Prostate gland (tissue), 2 donors: ENCODE data around the gene GPR107.

Experiments used
- POLR2A ChIP-seq: fragments of 450-650 bp; IDR thresholded peaks from one replicate; pipeline ENCODE4 v1.6.1; 2016; ENCODE audit warnings: antibody characterized with exemption, mild to moderate bottlenecking
- POLR2AphosphoS5 ChIP-seq: sonication (generic); formaldehyde crosslinking; IDR thresholded peaks from one replicate; pipeline ENCODE4 v1.6.1; 2017; ENCODE audit warnings: antibody characterized with exemption
- TF ChIP-seq, protein P1 (sequence below), 4 experiments: fragments of 200-600 bp in 2 of 4; fragments of 450-650 bp in 2 of 4; sonication (generic) in 2 of 4; IDR thresholded peaks; 1 replicate in 3 of 4; 2 replicates in 1 of 4; pipeline ENCODE4 v1.5.1; 2016 to 2019; ENCODE audit warnings: antibody characterized with exemption in 4 of 4, mild to moderate bottlenecking in 2 of 4, moderate library complexity in 2 of 4

DNA sequence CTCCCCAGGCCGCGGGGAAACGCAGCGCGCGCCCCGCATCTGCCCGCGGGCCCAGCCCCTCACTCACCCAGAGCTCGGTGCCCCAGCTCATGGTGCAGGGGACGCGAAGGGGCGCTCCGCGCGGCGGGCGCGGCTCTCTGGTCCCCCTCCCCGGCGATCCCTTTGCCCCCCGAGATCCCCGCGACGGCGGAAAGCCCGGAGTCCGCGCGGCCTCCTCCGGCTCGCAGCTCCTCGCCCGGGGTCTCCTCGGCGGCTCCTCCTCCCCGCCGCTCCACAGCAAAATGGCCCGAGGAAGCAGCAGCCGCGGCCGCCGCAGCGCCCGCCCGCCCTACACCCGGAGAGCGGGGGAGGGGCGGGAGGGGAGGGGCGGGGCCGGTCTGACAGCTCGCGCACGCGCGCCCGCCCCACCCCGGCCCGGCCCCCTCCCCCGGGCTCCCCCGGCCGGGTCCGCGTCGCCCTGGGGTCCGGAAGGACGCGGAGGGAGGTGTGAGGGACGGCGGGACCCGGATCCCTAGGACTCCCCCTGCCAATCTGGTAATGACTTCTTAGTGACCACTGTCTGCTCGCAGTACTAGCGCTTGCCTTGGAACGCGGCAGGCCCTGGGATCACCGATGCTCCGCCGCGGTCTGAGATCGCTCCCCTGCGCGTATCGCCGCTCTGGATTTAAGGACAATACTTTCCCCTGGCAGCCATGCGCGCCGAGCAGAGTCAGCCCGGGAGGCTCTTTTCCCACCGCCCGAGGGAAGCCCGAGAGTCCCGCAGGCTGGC lies 10.6 kb upstream of the GPR107 start, which contains the start of gene FNBP1:
- TF ChIP-seq POLR2A: peak; percentile 90
- TF ChIP-seq, protein P1, sequence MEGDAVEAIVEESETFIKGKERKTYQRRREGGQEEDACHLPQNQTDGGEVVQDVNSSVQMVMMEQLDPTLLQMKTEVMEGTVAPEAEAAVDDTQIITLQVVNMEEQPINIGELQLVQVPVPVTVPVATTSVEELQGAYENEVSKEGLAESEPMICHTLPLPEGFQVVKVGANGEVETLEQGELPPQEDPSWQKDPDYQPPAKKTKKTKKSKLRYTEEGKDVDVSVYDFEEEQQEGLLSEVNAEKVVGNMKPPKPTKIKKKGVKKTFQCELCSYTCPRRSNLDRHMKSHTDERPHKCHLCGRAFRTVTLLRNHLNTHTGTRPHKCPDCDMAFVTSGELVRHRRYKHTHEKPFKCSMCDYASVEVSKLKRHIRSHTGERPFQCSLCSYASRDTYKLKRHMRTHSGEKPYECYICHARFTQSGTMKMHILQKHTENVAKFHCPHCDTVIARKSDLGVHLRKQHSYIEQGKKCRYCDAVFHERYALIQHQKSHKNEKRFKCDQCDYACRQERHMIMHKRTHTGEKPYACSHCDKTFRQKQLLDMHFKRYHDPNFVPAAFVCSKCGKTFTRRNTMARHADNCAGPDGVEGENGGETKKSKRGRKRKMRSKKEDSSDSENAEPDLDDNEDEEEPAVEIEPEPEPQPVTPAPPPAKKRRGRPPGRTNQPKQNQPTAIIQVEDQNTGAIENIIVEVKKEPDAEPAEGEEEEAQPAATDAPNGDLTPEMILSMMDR (IDR thresholded peaks at IDR 0.05): no peak
- TF ChIP-seq POLR2AphosphoS5: peak; percentile 78
